22Rv1 (cell line): ENCODE measurements around the gene FILIP1.

Experiments
- H3K27ac ChIP-seq: fragments of 450-650 bp; 2 replicates; pipeline ENCODE4 v1.5.1; 2017
- ZFX ChIP-seq: fragments of 450-650 bp; IDR thresholded peaks from 2 replicates; pipeline ENCODE4 v1.6.1; 2017; ENCODE audit warnings: antibody characterized with exemption, borderline replicate concordance
- TF ChIP-seq, protein P1 (sequence below): fragments of 450-650 bp; IDR thresholded peaks from 2 replicates; pipeline ENCODE4 v1.5.1; 2017; ENCODE audit warnings: mild to moderate bottlenecking

Gene FILIP1

DNA sequence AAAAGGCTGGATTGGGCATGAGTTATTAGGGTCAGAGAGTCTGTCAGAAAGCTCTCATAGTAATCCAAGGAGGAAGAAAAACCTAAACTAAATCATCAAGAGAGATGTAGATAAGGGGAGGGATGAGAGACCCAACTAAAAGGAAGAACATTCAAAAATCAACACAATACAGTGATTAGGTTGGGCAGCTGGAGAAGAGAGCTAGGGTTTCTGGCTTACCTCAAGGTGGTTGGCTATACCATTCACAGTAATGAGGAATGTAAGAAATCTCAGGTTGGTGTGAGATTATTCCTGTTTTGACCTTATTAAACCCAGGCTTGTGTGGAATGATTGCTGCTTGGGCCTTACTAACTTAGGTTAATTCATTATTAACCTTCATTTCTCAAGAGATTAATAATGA, 243.8 kb downstream of the FILIP1 start:
- TF ChIP-seq ZFX: no peak
- H3K27ac ChIP-seq: no peak overlapping the region

DNA sequence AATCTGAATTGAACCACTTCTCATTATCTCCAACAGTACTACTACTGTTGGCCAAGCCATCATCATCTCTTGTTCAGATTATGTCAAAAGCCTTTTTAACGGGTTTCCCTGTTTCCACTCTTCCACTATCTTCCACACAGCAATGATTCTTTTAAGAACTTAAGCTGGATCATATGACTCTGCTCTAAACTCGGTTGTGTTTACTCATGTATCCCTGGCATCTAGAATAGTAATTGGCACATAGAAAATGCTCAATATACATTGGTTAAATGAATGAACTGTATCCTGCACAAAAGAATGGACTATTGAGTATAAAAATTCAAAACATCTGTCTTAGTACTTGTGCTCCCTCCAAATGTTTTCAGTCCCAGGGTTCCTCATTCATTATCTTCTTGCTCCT, 247.2 kb downstream of the FILIP1 start:
- TF ChIP-seq, protein P1, sequence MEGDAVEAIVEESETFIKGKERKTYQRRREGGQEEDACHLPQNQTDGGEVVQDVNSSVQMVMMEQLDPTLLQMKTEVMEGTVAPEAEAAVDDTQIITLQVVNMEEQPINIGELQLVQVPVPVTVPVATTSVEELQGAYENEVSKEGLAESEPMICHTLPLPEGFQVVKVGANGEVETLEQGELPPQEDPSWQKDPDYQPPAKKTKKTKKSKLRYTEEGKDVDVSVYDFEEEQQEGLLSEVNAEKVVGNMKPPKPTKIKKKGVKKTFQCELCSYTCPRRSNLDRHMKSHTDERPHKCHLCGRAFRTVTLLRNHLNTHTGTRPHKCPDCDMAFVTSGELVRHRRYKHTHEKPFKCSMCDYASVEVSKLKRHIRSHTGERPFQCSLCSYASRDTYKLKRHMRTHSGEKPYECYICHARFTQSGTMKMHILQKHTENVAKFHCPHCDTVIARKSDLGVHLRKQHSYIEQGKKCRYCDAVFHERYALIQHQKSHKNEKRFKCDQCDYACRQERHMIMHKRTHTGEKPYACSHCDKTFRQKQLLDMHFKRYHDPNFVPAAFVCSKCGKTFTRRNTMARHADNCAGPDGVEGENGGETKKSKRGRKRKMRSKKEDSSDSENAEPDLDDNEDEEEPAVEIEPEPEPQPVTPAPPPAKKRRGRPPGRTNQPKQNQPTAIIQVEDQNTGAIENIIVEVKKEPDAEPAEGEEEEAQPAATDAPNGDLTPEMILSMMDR: no peak
- TF ChIP-seq ZFX: no peak
- H3K27ac ChIP-seq: no peak overlapping the region

DNA sequence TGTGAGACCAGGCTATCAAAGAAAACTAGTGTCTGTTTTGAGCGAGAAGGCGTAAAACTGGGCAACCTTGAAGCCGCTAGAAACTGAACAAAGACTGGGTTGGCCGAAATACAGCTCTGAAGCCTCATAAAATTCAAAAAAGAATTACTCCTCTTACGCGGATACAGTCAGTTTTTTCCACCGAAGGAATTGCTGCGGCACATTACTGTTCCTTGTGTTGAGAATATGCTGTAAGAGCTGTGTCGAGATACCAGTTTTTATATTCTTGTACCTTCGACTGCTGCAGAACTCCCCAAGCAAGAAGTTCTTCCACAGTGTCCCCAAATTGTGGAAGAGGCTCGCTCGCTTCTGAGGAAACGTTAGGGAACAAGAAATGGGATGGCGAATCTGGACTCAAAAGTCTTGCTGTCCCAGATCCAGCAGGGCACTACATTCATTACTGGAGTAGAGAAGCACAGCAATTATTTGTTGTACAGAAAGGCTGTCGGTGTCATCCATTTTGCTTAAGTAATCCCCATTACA, 249.5 kb downstream of the FILIP1 start:
- H3K27ac ChIP-seq: peak overlapping the region; percentile 93
- TF ChIP-seq, protein P1: no peak
- no peak for TF ChIP-seq ZFX

DNA sequence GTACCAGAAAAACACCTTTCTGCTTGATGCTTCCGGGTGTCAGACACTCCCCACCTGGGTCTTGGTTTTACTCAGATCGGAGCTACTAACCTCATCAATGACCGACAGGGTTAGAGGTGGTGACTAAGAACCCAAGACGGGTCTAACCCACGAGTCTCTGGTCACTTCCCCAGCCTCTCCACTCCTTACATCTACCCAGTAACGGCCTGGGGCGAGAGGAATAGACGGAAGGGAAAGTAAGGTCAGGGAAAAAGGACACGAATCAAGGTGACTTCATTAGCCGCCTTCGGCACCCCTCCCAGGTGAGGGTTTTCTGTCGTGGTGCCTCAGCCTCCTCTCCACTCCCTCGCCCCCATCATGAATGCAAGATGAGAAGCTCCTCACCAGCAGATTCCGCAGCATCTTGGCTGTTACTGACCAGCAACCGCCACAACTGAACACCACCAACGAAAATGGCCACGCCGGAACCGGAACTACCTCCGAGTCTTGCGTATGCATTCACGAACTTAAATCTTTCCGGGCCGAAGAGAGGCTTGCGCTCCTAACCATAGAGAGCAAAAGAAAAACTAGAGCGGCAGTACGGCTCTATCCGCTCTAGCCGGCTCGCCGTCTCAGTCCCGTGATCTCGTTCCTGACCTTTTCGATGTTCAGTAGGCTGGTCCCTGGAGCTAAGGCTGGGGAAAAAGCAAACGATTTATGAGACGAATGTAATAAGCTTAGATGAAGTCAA, 250.1 kb downstream of the FILIP1 start, which contains the start of gene COX7A2:
TSS of gene COX7A2 (minus strand) at position 469 of the 730 bp plus-strand sequence. CDS start at position 402, 67 bp downstream.
- TF ChIP-seq, protein P1: no peak
- H3K27ac ChIP-seq: peak within 1 kb of the TSS; percentile 93
